22Rv1 (cell line): ENCODE data around the gene TAB2.

Experiments
- CTCF ChIP-seq: fragments of 450-650 bp; IDR thresholded peaks from 2 replicates; pipeline ENCODE4 v1.5.1; 2017; ENCODE audit warnings: mild to moderate bottlenecking
- ZFX ChIP-seq: fragments of 450-650 bp; IDR thresholded peaks from 2 replicates; pipeline ENCODE4 v1.6.1; 2017; ENCODE audit warnings: antibody characterized with exemption, borderline replicate concordance

DNA sequence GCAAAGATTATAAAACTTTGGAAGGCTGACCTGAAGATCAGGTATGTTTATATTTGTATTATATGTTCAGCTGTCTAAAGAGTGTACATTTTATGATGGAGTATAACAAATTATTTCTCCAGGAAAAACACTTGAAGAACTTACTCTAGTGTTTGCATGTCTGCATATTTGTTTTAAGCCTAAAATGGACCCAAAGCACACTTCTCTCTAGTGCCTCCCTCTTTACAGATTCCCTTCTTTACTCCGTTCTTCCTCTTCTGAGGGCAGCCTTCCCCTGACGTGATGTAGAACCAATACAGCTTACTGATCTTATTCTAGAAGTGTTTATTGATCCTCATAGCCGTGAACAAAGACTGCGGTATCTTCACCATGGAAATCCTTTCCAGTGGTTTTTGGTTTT, 96.5 kb downstream of the TAB2 start:
- TF ChIP-seq CTCF = no peak
- no peak for TF ChIP-seq ZFX
